B cell (primary cell): ENCODE data around the gene NRXN2. TPM values are rescaled to one million over a fixed set of nuclear protein-coding genes. Genes with fewer than 3 reads are reported as not detected.

ENCODE experiments used
- ATAC-seq: fragments of 200-7000 bp; cut with Tn5 transposase; one replicate; pipeline ENCODE4 v1.10.0; 2021; ENCODE audit warnings: low read depth, mild to moderate bottlenecking, moderate number of reproducible peaks, moderate library complexity
- CTCF ChIA-PET: fragments of 350-600 bp; sonication (Branson Sonifier 250); formaldehyde crosslinking; loops from one replicate; lab custom pipeline; 2021; ENCODE audit warnings: antibody characterized with exemption, inconsistent platforms; lab: Charles Lee
- POLR2A ChIA-PET: fragments of 350-600 bp; sonication (Branson Sonifier 250); formaldehyde crosslinking; loops from one replicate; lab custom pipeline; 2021; ENCODE audit warnings: antibody characterized with exemption; lab: Charles Lee
- DNase-seq: peaks from one replicate; pipeline ENCODE4 v3.0.0; 2013
- H2AFZ ChIP-seq: 2 replicates; pipeline ENCODE4 v1.6.1; 2012; ENCODE audit warnings: mild to moderate bottlenecking, low read depth, low read length; ENCODE audit not compliant: insufficient read depth, poor library complexity, severe bottlenecking
- H3K27ac ChIP-seq, 2 donors: 1 replicate in 1 of 2; 2 replicates in 1 of 2; pipeline ENCODE4 v1.5.1; 2012 to 2013; ENCODE audit warnings: low read length in 2 of 2, mild to moderate bottlenecking in 2 of 2, moderate library complexity in 1 of 2
- H3K27me3 ChIP-seq, 4 experiments: fragments of 200-600 bp in 1 of 4; sonication (generic) in 1 of 4; replicated peaks in 1 of 4; 1 replicate in 2 of 4; 2 replicates in 2 of 4; pipeline versions ENCODE4 v1.6.1 to v1.7.0; 2013 to 2016; ENCODE audit warnings: low read length in 3 of 4, mild to moderate bottlenecking in 2 of 4, mixed read lengths in 1 of 4, moderate library complexity in 1 of 4; ENCODE audit not compliant: insufficient read depth in 4 of 4, control insufficient read depth in 3 of 4; ENCODE audit errors: control extremely low read depth in 1 of 4
- H3K36me3 ChIP-seq, 2 experiments: replicated peaks in 1 of 2; 1 replicate in 1 of 2; 2 replicates in 1 of 2; pipeline versions ENCODE4 v1.6.1 to v1.7.1; 2013; ENCODE audit warnings: low read length in 1 of 2; ENCODE audit not compliant: insufficient read depth in 2 of 2, control insufficient read depth in 1 of 2; ENCODE audit errors: control extremely low read depth in 1 of 2, extremely low read depth in 1 of 2
- H3K4me1 ChIP-seq, 2 donors: fragments of 200-600 bp in 1 of 2; sonication (generic) in 1 of 2; 1 replicate in 1 of 2; 2 replicates in 1 of 2; pipeline versions ENCODE4 v1.5.1 to v1.6.1; 2013 to 2017; ENCODE audit warnings: low read length in 2 of 2; ENCODE audit not compliant: control insufficient read depth in 2 of 2, insufficient read depth in 2 of 2
- H3K4me2 ChIP-seq: replicated peaks from 2 replicates; pipeline ENCODE3; 2012; ENCODE audit warnings: mild to moderate bottlenecking, low read depth, low read length; ENCODE audit not compliant: poor library complexity, severe bottlenecking
- H3K4me3 ChIP-seq, 5 experiments: fragments of 200-600 bp in 1 of 5; sonication (generic) in 1 of 5; 1 replicate in 3 of 5; 2 replicates in 2 of 5; pipeline versions ENCODE4 v1.5.1 to v1.7.0; 2011 to 2016; ENCODE audit warnings: low read length in 4 of 5, mild to moderate bottlenecking in 4 of 5, low read depth in 2 of 5, control low read depth in 1 of 5, moderate library complexity in 1 of 5; ENCODE audit not compliant: insufficient read depth in 1 of 5; ENCODE audit errors: control extremely low read depth in 1 of 5, extremely low read depth in 1 of 5
- H3K79me2 ChIP-seq: fragments of 200-600 bp; sonication (generic); one replicate; pipeline ENCODE4 v1.6.0; 2016; ENCODE audit warnings: low read length; ENCODE audit not compliant: control insufficient read depth, insufficient read depth
- H3K9ac ChIP-seq: fragments of 200-600 bp; sonication (generic); 2 replicates; pipeline ENCODE4 v1.6.1; 2017; ENCODE audit warnings: mild to moderate bottlenecking, low read length, moderate library complexity
- H3K9me3 ChIP-seq, 3 donors: one replicate each; pipeline versions ENCODE4 v1.6.1 to v1.7.1; 2013; ENCODE audit warnings: low read length in 2 of 3; ENCODE audit not compliant: control insufficient read depth in 2 of 3, insufficient read depth in 1 of 3; ENCODE audit errors: control extremely low read depth in 1 of 3
- H4K20me1 ChIP-seq: 2 replicates; pipeline ENCODE4 v1.6.0; 2012; ENCODE audit warnings: mild to moderate bottlenecking, low read length; ENCODE audit not compliant: insufficient read depth, control insufficient read depth, poor library complexity, severe bottlenecking
- H3K27ac Mint-ChIP-seq: one replicate; pipeline ENCODE4 v1.8.0; 2021; ENCODE audit warnings: mixed read lengths
- H3K27me3 Mint-ChIP-seq: one replicate; pipeline ENCODE4 v1.8.0; 2021; ENCODE audit warnings: mixed read lengths
- H3K4me1 Mint-ChIP-seq: one replicate; pipeline ENCODE4 v1.8.0; 2021; ENCODE audit warnings: mixed read lengths
- H3K4me3 Mint-ChIP-seq: one replicate; pipeline ENCODE4 v1.8.0; 2021; ENCODE audit warnings: mixed read lengths
- H3K9me3 Mint-ChIP-seq: one replicate; pipeline ENCODE4 v1.8.0; 2022; ENCODE audit warnings: mixed read lengths; ENCODE audit not compliant: insufficient read depth
- EZH2 ChIP-seq: IDR thresholded peaks from 2 replicates; pipeline ENCODE4 v1.6.1; 2012; ENCODE audit warnings: borderline replicate concordance, low read depth, mild to moderate bottlenecking, moderate library complexity, low read length; ENCODE audit not compliant: insufficient read depth, poor library complexity, severe bottlenecking
- WGBS: methylation state at CpG from one replicate; pipeline ENCODE4 v1.1.5; 2013; ENCODE audit warnings: missing lambda C conversion rate; ENCODE audit not compliant: insufficient coverage; 5-methylcytosine and 5-hydroxymethylcytosine counted together
- intact Hi-C: fragments of 100-400 bp; cut with micrococcal nuclease; formaldehyde crosslinking; loops from one replicate; pipeline ENCODE4 v1.10.0; 2022
- polyA plus RNA-seq: library from polyadenylated mRNA; depleted of rRNA; stranded (reverse); fragments of >200 nt; gene quantifications from 2 replicates; pipeline ENCODE4 v1.2.3, GENCODE V29; 2012
- total RNA-seq, 2 donors: library from RNA; stranded (reverse); fragments of 120-200 nt in 1 of 2; gene quantifications; 1 replicate in 1 of 2; 2 replicates in 1 of 2; pipeline versions ENCODE4 v1.2.3 to v1.2.4, GENCODE V29; 2013 to 2022
- TF ChIP-seq, protein P1 (sequence below): fragments of 200-600 bp; IDR thresholded peaks from one replicate; pipeline ENCODE4 v1.8.0; 2022; ENCODE audit warnings: antibody characterized with exemption, mild to moderate bottlenecking

NRXN2 gene
- total and polyA plus RNA-seq, 2 donors (not counting 1 experiment from before 2014, with no cell fraction given), result 0.01 to 0.52 TPM

DNA sequence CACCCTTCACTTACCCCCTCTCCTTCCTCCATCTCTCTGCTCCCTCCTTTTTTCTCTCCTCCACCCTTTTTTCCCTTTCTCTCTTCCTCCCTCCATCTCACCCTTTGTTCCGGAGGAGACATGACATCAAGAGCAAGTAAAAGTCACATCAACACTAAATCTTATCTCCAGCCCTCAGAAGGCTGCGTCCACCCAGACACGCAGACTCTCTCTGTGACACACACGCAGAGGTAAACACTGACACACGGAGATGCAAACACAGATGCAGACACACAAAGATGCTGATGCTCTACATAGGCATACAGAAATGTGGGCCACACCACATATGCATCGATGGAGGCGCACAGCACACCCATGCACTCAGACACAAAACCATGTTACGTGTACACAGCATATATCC is 27.0 kb downstream of the NRXN2 start:
- TF ChIP-seq, protein P1, sequence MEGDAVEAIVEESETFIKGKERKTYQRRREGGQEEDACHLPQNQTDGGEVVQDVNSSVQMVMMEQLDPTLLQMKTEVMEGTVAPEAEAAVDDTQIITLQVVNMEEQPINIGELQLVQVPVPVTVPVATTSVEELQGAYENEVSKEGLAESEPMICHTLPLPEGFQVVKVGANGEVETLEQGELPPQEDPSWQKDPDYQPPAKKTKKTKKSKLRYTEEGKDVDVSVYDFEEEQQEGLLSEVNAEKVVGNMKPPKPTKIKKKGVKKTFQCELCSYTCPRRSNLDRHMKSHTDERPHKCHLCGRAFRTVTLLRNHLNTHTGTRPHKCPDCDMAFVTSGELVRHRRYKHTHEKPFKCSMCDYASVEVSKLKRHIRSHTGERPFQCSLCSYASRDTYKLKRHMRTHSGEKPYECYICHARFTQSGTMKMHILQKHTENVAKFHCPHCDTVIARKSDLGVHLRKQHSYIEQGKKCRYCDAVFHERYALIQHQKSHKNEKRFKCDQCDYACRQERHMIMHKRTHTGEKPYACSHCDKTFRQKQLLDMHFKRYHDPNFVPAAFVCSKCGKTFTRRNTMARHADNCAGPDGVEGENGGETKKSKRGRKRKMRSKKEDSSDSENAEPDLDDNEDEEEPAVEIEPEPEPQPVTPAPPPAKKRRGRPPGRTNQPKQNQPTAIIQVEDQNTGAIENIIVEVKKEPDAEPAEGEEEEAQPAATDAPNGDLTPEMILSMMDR, result no peak
- no peak for TF ChIP-seq EZH2
- H3K9me3 Mint-ChIP-seq, result no peaks in the 10 kb centered on the region
- Histone ChIP-seq H3K4me1 (peaks cover 18 to 28% of the 10 kb centered on the region in 2 donors), H3K36me3 (no peaks in the 10 kb centered on the region), H3K79me2 (no peaks in the 10 kb centered on the region), H3K9ac (no peak overlapping the region), H3K4me3 (no peak overlapping the region), H4K20me1 (no peaks in the 10 kb centered on the region), H3K4me2 (no peak overlapping the region), H3K9me3 (no peaks in the 10 kb centered on the region), H3K27ac (no peak overlapping the region), H3K27me3 (peaks cover 0 to 21% (median 8%) of the 10 kb centered on the region in 4 experiments), H2AFZ (no peak overlapping the region)
- H3K27ac Mint-ChIP-seq, result no peak overlapping the region
- ATAC-seq (no peak), DNase-seq (no peak)
- ChIA-PET CTCF (no interaction called here), POLR2A (no interaction called here)
- no peak overlapping the region for H3K4me3 Mint-ChIP-seq
- intact Hi-C loops, result no loop called here
- H3K4me1 Mint-ChIP-seq, result peaks cover 25% of the 10 kb centered on the region
- WGBS, result 93% methylated on average over 5 of the region's 8 CpGs
- H3K27me3 Mint-ChIP-seq, result peaks cover 31% of the 10 kb centered on the region

DNA sequence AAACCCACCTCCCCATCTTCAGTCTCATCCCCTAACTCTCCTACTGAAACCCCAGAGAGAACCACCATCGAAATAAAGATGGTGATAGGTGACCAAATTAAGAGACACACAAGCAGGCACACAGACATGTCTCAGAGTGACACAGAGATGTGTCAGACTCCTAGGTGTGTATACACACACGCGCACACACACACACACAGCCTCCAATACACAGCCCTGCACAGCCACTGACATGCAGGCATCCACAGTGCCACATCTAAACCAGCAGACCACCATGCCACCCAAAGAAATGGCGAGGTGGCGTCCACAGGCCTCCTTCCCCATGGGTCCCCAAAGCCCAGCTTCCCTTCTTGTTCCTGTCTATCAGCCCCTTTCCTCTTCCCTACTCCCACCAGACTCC is 27.4 kb downstream of the NRXN2 start:
- H3K79me2 ChIP-seq, result no peaks in the 10 kb centered on the region
- no peak overlapping the region for H3K4me3 ChIP-seq
- H3K27ac ChIP-seq, result no peak overlapping the region
- TF ChIP-seq, protein P1, result no peak
- Mint-ChIP-seq H3K4me1 (peaks cover 27% of the 10 kb centered on the region), H3K27me3 (peaks cover 26% of the 10 kb centered on the region), H3K27ac (no peak overlapping the region), H3K9me3 (no peaks in the 10 kb centered on the region), H3K4me3 (no peak overlapping the region)
- no peak overlapping the region for H3K9ac ChIP-seq
- no peak overlapping the region for H2AFZ ChIP-seq
- H3K4me1 ChIP-seq, result peaks cover 18 to 28% of the 10 kb centered on the region in 2 donors
- 100% methylated on average over 4 of the region's 5 CpGs for WGBS
- ChIA-PET POLR2A (no interaction called here), CTCF (interaction anchor here (0.5 kb wide), 1 partner anchor 318 kb away, joined by 4 read pairs; no protein-coding TSS in a partner anchor)
- H4K20me1 ChIP-seq, result no peaks in the 10 kb centered on the region
- intact Hi-C loops, result no loop called here
- H3K36me3 ChIP-seq, result no peaks in the 10 kb centered on the region
- no peak for DNase-seq
- H3K27me3 ChIP-seq, result peaks cover 0 to 21% (median 10%) of the 10 kb centered on the region in 4 experiments
- no peak for ATAC-seq
- H3K4me2 ChIP-seq, result no peak overlapping the region
- no peaks in the 10 kb centered on the region for H3K9me3 ChIP-seq
